Inflammatory macrophage (primary cell): Measurements from ENCODE around the gene ATXN7.

Experiments used
- DNase-seq, 2 donors: peaks; one replicate each; pipeline ENCODE4 v3.0.0-alpha.2; 2020 to 2022
- total RNA-seq, 18 experiments: gene quantifications; one replicate each; lab custom pipeline; 2026; ENCODE audit warnings: mixed read lengths in 6 of 18, inconsistent platforms in 2 of 18; lab: John Stamatoyannopoulos, UW

ATXN7 gene
- 22.5 to 89.6 (median 41.6) reads per million in 18 experiments for total RNA-seq

- DNase-seq = peak; percentile 56 to 70
Measured at GRCh38 chr3:63863150-63864007, at the start of gene ATXN7, which contains the start of gene THOC7. Gene ATXN7 (plus strand): TSS chr3:63863867. CDS start chr3:63912599, 48,732 bp downstream. Gene THOC7 (minus strand): TSS chr3:63863805. CDS start chr3:63863790, 15 bp downstream.

GRCh38 chr3:63814237-63814636 is 49.4 kb upstream of the ATXN7 start:
- no peak for DNase-seq

GRCh38 chr3:63817225-63817624 is 46.4 kb upstream of the ATXN7 start:
- DNase-seq = no peak

- peak; percentile 66 to 71 for DNase-seq
Measured at GRCh38 chr3:63818282-63819150, 45.2 kb upstream of the ATXN7 start.

GRCh38 chr3:63819151-63819398 is 44.6 kb upstream of the ATXN7 start, which contains the start of gene C3orf49:
Gene C3orf49 (plus strand): TSS chr3:63819299. CDS start chr3:63819472, 173 bp downstream.
- DNase-seq = no peak

- DNase-seq = no peak
Measured at GRCh38 chr3:63824309-63824708, 39.4 kb upstream of the ATXN7 start.

- DNase-seq = no peak
Measured at GRCh38 chr3:63830526-63830925, 33.1 kb upstream of the ATXN7 start.

GRCh38 chr3:63832395-63832794 is 31.3 kb upstream of the ATXN7 start:
- no peak for DNase-seq

GRCh38 chr3:63841704-63842103 is 22.0 kb upstream of the ATXN7 start:
- DNase-seq = no peak

- no peak for DNase-seq
Measured at GRCh38 chr3:63842127-63842526, 21.5 kb upstream of the ATXN7 start.

- DNase-seq = no peak
Measured at GRCh38 chr3:63845215-63845614, 18.5 kb upstream of the ATXN7 start.

GRCh38 chr3:63847718-63848450 is 15.8 kb upstream of the ATXN7 start:
- DNase-seq = no peak

- DNase-seq = no peak
Measured at GRCh38 chr3:63849175-63849574, 14.5 kb upstream of the ATXN7 start.

GRCh38 chr3:63851287-63851686 is 12.4 kb upstream of the ATXN7 start:
- no peak for DNase-seq

GRCh38 chr3:63853106-63853505 is 10.6 kb upstream of the ATXN7 start:
- no peak for DNase-seq

- DNase-seq = no peak
Measured at GRCh38 chr3:63855333-63855940, 8.2 kb upstream of the ATXN7 start.

- no peak for DNase-seq
Measured at GRCh38 chr3:63857311-63857710, 6.4 kb upstream of the ATXN7 start.

GRCh38 chr3:63860776-63861175 is 2.9 kb upstream of the ATXN7 start:
- DNase-seq = no peak

- no peak for DNase-seq
Measured at GRCh38 chr3:63861306-63861705, 2.4 kb upstream of the ATXN7 start.

- DNase-seq = no peak
Measured at GRCh38 chr3:63862804-63863149, 890 bp upstream of the ATXN7 start.

- peak; percentile 61 to 65 for DNase-seq
Measured at GRCh38 chr3:63864008-63864964, 619 bp downstream of the ATXN7 start.
